ENCODE results near the gene KCTD19.
A peak's percentile ranks its signal among the peaks of the same experiment; 100 is the strongest.

KCTD19 gene

GRCh38 chr16:67257486-67258160, 68.9 kb downstream of the KCTD19 start:
- no peak for DNase-seq

- DNase-seq = no peak
Measured at GRCh38 chr16:67256701-67257230, 69.8 kb downstream of the KCTD19 start.

DNA sequence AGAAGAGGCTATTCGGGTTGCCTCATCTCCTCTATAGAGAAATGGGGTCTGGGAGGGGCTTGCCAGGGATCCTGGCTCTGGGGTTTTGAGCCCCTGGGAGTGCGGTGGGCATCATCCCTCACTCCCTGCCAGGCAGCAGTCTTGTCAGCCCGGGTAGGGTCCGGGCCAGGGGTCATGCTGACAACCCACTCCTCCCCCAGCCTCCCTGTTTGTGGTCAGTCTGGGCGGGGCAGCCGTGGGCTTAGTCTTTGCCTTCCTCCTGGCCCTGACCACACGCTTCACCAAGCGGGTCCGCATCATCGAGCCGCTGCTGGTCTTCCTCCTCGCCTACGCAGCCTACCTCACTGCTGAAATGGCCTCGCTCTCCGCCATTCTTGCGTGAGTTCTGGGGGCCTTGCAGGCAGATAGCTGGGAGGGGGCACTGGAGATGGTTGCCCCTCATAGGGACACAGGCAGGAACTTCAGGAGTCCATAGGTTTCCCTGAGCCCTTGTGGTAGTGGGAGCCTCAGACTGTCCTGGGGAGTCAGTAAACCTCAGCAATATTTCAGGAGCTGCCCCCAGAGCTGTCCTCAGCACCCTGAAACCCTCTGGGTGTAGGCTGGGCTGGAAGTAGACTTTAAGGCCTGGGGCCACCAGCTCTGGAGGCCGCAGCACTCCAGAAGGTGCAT, 70.9 kb downstream of the KCTD19 start:
- no peak for DNase-seq

DNA sequence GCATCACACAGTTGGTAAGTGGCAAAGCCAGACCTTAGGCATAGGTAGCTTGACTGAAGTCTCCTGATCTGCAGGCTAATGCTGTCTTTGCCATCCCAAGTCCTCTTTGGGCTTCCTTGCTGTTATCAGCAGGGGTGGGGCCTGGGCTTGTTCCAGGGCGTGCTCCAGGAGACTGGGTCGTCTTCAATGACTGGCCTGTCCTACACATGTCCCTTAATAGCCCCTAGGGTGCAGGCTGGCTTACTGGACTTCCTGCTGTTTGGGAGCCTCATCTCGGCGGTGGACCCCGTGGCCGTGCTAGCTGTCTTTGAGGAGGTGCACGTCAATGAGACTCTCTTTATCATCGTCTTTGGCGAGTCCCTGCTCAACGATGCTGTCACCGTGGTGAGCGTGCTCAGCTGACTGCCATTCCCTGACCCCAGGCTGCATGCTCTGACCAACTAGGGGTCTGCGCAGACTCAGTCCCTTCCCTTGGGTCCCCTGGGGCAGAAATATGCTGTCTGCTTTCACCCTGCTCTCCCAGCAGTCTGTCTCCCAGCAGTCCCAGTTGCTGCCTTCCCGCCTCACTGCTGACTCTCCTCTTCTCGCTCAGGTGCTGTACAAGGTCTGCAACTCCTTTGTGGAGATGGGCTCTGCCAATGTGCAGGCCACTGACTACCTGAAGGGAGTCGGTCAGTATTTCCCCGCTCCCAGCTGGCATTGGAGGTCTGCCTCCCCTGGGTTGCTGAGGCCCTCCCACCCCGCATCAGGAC, 71.6 kb downstream of the KCTD19 start:
- DNase-seq = no peak

DNA sequence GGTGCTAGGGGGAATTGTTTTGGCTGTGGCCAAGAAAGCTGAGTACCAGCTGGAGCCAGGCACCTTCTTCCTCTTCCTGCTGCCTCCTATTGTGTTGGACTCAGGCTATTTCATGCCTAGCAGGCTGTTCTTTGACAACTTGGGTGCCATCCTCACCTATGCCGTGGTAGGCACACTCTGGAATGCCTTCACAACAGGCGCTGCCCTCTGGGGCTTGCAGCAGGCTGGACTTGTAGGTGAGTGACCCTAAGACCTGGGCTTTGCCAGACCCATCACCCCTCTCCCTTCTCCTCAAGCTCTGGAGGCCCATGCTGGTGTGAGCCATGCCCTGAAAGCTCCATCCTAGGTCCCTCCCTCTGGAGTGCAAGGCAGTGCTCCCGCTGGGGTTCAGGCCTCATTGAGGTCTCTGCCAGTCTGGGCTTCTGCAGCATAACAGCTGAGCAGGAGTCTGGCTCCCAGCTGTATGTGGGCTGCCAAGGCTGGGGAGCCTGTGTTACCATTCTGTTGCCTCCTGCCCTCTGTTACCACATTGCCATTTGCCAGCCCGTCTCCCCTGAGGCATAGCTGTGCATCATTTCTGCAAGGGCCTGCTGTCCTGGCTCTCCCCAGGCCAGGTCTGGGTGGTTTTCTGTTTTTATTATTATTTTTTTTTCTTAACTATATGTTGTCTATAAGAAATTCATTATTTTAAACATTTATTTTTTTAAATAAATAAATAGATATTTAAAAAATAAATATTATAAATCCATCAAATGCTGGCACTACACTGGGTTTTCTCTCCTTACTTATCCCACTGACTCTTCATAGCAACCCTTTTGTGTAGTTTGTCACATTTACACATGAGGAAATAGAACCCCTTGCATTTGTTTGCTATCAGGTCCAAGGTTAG, 73.7 kb downstream of the KCTD19 start:
- DNase-seq = peak; percentile 27

GRCh38 chr16:67250045-67250327, 76.6 kb downstream of the KCTD19 start:
- no peak for DNase-seq

GRCh38 chr16:67249178-67250044, 77.1 kb downstream of the KCTD19 start:
- no peak for DNase-seq

DNA sequence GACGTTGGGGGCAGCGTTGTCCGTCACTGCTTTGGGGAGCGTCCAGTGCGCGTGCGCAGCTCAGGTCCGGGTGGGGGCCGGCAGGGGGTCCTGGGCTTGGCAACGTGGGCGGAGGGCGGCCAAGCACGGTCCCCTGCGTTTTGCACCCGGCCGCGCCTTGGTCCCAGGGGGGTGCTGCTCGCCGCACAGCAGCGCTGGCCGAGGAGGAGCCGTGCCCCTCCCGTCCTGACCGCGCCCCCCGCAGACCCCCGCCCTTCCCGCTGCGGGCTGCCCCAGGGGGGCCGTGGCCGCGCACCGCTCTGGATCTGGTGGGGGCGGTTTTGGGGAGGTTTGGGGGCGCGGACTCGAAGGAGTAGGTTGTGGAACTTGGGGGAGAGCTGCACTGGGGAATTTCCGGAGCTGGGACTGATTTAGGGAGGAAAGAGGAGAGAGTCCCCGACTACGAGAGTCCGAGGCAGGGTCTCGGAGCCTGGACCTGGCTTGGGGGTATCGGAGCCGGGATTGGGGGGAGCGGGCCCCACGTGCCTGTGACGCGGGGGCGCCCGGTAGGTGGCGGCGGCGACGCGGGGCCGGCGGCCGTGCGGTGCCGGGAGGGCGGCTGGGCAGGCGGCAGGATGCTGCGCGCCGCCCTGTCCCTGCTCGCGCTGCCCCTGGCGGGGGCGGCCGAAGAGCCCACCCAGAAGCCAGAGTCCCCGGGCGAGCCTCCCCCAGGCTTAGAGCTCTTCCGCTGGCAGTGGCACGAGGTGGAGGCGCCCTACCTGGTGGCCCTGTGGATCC, 78.0 kb downstream of the KCTD19 start, which contains the start of gene SLC9A5:
Gene SLC9A5, plus strand, starts transcription at position 579 of the 777 bp plus-strand sequence. Its CDS starts 36 bp downstream, at position 615.
- DNase-seq = no peak

- DNase-seq = no peak
Measured at GRCh38 chr16:67248073-67248400, 78.5 kb downstream of the KCTD19 start.

GRCh38 chr16:67247192-67248072, 79.1 kb downstream of the KCTD19 start, which contains the start of gene FHOD1:
Gene FHOD1, minus strand, starts transcription at chr16:67247481. Its CDS starts 71 bp downstream, at chr16:67247410.
- DNase-seq = peak; percentile 91

DNA sequence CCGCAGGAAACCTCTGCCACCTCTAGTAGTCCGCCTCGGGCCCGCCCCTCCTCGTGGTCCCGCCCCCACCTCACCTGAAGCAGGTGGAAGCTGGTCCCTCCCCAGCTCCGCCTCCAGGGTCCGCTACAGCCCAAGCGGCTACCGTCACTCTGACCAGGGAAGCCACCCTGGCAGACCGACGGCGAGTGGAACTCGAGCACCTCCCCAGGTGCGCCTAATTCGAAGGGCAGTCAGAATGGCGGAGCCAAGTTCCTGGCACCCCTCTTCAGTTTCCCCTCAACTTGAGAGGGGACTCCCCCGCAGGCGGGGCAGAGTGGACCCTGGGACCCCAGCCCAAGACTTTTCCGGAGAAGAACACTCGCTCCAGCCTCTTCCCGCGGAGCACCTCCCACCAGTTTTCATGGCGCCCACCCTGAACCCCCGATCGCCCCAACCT, 79.8 kb downstream of the KCTD19 start:
- DNase-seq = peak; percentile 44

GRCh38 chr16:67246081-67246755, 80.3 kb downstream of the KCTD19 start:
- DNase-seq = peak; percentile 22

DNA sequence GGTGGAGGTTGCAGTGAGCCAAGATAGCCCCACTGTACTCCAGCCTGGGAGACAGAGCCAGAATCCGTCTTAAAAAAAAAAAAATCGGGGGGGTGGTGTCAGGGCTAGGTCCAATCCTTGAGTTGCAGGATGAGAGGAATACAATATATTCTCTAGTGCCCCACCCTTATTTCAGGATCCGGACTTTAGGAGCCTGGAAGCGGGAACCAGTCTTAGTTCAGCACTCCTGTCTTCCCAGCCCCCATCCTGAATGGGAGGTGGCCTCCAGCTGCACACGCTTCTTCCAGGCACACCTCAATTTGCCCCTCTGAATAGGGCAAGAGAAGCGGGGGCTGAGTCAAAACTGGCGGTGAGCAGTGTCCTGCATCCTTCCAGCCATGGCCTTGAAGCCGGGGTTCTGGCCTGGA, 80.9 kb downstream of the KCTD19 start:
- DNase-seq = no peak

- no peak for DNase-seq
Measured at GRCh38 chr16:67245186-67245585, 81.4 kb downstream of the KCTD19 start.

GRCh38 chr16:67244387-67245185, 82.0 kb downstream of the KCTD19 start:
- no peak for DNase-seq

GRCh38 chr16:67243481-67243880, 83.1 kb downstream of the KCTD19 start:
- DNase-seq = no peak

- no peak for DNase-seq
Measured at GRCh38 chr16:67242138-67242730, 84.3 kb downstream of the KCTD19 start.
